Fibroblast of upper back skin (primary cell): ENCODE results near the gene ASPHD1.
A peak's percentile ranks its signal among the peaks of the same experiment; 100 is the strongest.
"Not testable (repeated sequence)": the region's sequence is repeated elsewhere in the genome, so short reads cannot be mapped to it uniquely, and the experiment has no call there.

ENCODE experiments used
- DNase-seq: peaks from one replicate; pipeline ENCODE4 v3.0.0-alpha.2; 2013

ASPHD1 gene

GRCh38 chr16:29908719-29909220 lies 8.5 kb downstream of the ASPHD1 start:
- no peak for DNase-seq

GRCh38 chr16:29909391-29909790 lies 9.1 kb downstream of the ASPHD1 start:
- DNase-seq: peak; percentile 47

- not testable (repeated sequence) for DNase-seq
These were observed 9.6 kb downstream of the ASPHD1 start for GRCh38 chr16:29909851-29910250.

GRCh38 chr16:29910819-29911675 lies 10.8 kb downstream of the ASPHD1 start:
- no peak for DNase-seq

GRCh38 chr16:29911676-29912010 lies 11.4 kb downstream of the ASPHD1 start:
- DNase-seq: no peak

GRCh38 chr16:29912087-29912486 lies 11.8 kb downstream of the ASPHD1 start:
- DNase-seq: no peak

GRCh38 chr16:29913514-29913913 lies 13.2 kb downstream of the ASPHD1 start:
- no peak for DNase-seq

- no peak for DNase-seq
These were observed 15.4 kb downstream of the ASPHD1 start for GRCh38 chr16:29915590-29916247.

GRCh38 chr16:29916979-29917378 lies 16.7 kb downstream of the ASPHD1 start:
- no peak for DNase-seq

- no peak for DNase-seq
These were observed 20.2 kb downstream of the ASPHD1 start for GRCh38 chr16:29920288-29921033.

- DNase-seq: no peak
These were observed 20.7 kb downstream of the ASPHD1 start for GRCh38 chr16:29921034-29921385.

GRCh38 chr16:29922326-29922725 lies 22.0 kb downstream of the ASPHD1 start:
- DNase-seq: no peak

GRCh38 chr16:29922986-29923501 lies 22.8 kb downstream of the ASPHD1 start:
- no peak for DNase-seq

GRCh38 chr16:29925105-29925756 lies 24.9 kb downstream of the ASPHD1 start:
- DNase-seq: no peak

GRCh38 chr16:29925781-29926710 lies 25.8 kb downstream of the ASPHD1 start, which contains the start of gene KCTD13:
TSS of gene KCTD13 (minus strand) at chr16:29926226. CDS start at chr16:29926033, 193 bp downstream.
- DNase-seq: peak; percentile 81

- DNase-seq: peak; percentile 21
These were observed 26.4 kb downstream of the ASPHD1 start for GRCh38 chr16:29926711-29927052.

GRCh38 chr16:29927070-29927905 lies 27.0 kb downstream of the ASPHD1 start:
- no peak for DNase-seq

GRCh38 chr16:29931750-29932149 lies 31.5 kb downstream of the ASPHD1 start:
- DNase-seq: not testable (repeated sequence)

GRCh38 chr16:29940656-29941055 lies 40.4 kb downstream of the ASPHD1 start:
- no peak for DNase-seq
